ENCODE results near the gene CCDC61. TPM values are rescaled to one million over a fixed set of nuclear protein-coding genes. Genes with fewer than 3 reads are reported as not detected.

Gene CCDC61
- total and polyA plus RNA-seq, 2 experiments from 2014 or later, result 5.8 to 8.8 TPM

DNA sequence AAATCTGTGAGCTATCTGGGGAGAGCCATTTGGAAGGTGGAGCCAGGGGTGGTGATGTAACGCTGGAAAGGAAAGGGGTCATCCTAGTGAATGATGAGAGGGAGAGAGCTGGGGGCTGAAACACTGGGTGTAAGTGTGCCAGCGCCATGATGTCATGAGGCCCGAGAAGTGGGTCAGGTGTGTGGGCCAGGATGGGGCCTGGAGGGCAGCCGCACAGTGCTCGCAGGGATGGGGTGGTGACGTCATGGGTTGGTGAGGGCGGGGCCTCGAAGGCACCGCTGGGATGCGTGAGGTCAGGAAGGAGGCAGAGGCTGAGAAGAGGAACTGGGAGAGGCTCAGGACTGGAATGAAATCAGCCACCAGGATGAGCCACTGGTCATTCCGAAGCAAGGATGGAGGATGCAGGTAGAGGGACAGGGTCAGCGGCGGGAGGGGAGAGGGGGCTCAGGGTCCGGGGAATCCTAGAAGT, 4.4 kb downstream of the CCDC61 start:
- no peaks in the 10 kb centered on the region for H3K36me3 ChIP-seq
- H3K27me3 ChIP-seq, result peaks cover 12% of the 10 kb centered on the region
- DNase-seq (ENCODE audit: low read depth in 1 of 2, low spot score in 1 of 2), result peak in 1 of 2 donors; percentile 42
- TF ChIP-seq, protein P1, sequence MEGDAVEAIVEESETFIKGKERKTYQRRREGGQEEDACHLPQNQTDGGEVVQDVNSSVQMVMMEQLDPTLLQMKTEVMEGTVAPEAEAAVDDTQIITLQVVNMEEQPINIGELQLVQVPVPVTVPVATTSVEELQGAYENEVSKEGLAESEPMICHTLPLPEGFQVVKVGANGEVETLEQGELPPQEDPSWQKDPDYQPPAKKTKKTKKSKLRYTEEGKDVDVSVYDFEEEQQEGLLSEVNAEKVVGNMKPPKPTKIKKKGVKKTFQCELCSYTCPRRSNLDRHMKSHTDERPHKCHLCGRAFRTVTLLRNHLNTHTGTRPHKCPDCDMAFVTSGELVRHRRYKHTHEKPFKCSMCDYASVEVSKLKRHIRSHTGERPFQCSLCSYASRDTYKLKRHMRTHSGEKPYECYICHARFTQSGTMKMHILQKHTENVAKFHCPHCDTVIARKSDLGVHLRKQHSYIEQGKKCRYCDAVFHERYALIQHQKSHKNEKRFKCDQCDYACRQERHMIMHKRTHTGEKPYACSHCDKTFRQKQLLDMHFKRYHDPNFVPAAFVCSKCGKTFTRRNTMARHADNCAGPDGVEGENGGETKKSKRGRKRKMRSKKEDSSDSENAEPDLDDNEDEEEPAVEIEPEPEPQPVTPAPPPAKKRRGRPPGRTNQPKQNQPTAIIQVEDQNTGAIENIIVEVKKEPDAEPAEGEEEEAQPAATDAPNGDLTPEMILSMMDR (IDR thresholded peaks at IDR 0.05; ENCODE audit: low read depth, low read length), result no peak
- H3K27ac ChIP-seq, result no peak overlapping the region
- H3K9me3 ChIP-seq (ENCODE audit: low read depth), result no peaks in the 10 kb centered on the region
- H3K4me3 ChIP-seq, result no peak overlapping the region
- no peaks in the 10 kb centered on the region for H3K4me1 ChIP-seq (ENCODE audit: low read depth)

DNA sequence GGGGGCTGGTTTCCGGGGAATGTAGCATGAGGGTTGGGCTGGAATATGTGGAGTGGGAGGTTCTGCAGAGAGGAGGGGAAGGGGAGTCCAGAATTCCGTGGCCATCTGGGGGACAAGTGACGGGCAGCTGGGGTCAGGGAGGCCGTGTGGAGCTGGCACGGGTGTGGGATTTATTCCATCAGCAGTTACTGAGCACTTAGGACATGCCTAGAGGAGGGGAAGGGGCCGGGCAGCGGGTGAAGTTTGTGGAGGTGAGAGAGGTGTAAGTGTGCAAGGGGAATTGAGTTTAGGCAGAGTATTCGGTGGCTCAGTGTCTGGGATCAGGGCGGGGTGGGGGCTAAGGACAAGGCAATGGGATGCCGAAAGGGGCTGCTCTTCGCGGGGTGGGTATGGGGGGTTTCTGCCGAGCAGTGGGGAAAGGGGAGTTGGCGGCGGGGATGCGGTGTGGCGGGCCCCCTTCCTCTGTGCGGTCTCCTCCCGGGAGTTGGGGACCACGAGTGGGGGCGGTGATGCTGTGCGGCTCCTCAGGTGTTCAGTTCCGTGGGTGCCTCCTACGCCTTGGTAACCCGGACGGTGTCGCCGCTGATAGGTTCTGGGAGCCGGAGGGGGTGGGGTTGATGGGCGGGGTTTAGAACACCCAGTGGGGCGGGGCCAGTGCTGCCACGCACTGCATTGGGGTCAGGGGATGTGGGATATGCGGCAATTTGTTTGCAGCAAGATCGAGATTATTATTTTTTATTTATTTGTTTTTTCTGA, 5.4 kb downstream of the CCDC61 start:
- DNase-seq (ENCODE audit: low read depth in 1 of 2, low spot score in 1 of 2), result peak; percentile 15 to 67
- Histone ChIP-seq H3K36me3 (no peaks in the 10 kb centered on the region), H3K4me3 (peak overlapping the region; percentile 28), H3K4me1 (ENCODE audit: low read depth) (no peaks in the 10 kb centered on the region), H3K9me3 (ENCODE audit: low read depth) (no peaks in the 10 kb centered on the region), H3K27ac (no peak overlapping the region), H3K27me3 (peaks cover 12% of the 10 kb centered on the region)
- TF ChIP-seq, protein P1 (IDR thresholded peaks at IDR 0.05; ENCODE audit: low read depth, low read length), result no peak

DNA sequence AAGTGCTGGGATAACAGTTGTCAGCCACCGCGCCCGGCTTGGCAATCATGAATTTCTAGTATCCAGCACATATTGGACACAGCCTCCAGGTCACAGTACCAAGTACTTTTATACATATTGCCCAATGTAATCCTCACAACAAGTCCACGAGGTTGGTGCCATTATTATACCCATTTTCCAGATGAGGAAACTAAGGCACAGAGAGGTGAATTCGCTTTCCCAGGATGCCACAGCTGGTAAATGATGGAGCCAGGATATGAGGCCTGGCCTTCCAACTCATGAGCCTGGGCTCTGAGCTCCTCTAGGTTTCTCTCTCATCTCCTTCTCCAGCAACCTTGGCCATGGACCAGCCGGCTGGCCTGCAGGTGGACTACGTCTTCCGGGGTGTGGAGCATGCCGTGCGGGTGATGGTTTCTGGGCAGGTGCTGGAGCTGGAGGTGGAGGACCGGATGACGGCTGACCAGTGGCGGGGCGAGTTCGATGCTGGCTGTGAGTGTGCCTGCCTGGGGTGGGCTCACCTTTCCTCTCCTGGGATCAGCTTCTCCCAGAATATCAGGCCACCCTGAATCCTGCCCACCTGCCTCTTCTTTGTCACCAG, 7.5 kb downstream of the CCDC61 start:
- Histone ChIP-seq H3K27me3 (peaks cover 12% of the 10 kb centered on the region), H3K4me3 (no peak overlapping the region), H3K4me1 (ENCODE audit: low read depth) (no peaks in the 10 kb centered on the region), H3K27ac (no peak overlapping the region), H3K36me3 (no peaks in the 10 kb centered on the region), H3K9me3 (ENCODE audit: low read depth) (no peaks in the 10 kb centered on the region)
- TF ChIP-seq, protein P1 (IDR thresholded peaks at IDR 0.05; ENCODE audit: low read depth, low read length), result no peak
- no peak for DNase-seq (ENCODE audit: low read depth in 1 of 2, low spot score in 1 of 2)

DNA sequence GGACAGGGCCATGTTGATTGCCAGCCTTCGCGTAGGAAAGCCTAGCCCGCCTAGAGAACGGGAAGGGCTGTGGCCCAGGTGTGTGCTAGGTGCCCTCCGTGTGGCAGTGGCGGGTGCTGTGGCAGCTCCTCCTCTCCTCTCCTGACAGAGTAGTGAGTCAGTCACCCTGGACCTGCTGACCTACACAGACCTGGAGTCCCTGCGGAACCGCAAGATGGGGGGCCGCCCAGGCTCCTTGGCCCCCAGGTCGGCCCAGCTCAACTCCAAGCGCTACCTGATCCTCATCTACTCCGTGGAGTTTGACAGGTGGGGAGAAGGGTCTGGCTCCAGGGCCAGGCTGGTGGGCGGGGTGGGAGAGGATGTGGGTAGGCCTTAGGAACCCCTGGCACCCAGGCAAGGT, 11.1 kb downstream of the CCDC61 start:
- H3K27ac ChIP-seq, result no peak overlapping the region
- no peaks in the 10 kb centered on the region for H3K4me1 ChIP-seq (ENCODE audit: low read depth)
- H3K27me3 ChIP-seq, result no peaks in the 10 kb centered on the region
- H3K9me3 ChIP-seq (ENCODE audit: low read depth), result no peaks in the 10 kb centered on the region
- TF ChIP-seq, protein P1 (IDR thresholded peaks at IDR 0.05; ENCODE audit: low read depth, low read length), result no peak
- no peak for DNase-seq (ENCODE audit: low read depth in 1 of 2, low spot score in 1 of 2)
- no peak overlapping the region for H3K4me3 ChIP-seq
- no peaks in the 10 kb centered on the region for H3K36me3 ChIP-seq

DNA sequence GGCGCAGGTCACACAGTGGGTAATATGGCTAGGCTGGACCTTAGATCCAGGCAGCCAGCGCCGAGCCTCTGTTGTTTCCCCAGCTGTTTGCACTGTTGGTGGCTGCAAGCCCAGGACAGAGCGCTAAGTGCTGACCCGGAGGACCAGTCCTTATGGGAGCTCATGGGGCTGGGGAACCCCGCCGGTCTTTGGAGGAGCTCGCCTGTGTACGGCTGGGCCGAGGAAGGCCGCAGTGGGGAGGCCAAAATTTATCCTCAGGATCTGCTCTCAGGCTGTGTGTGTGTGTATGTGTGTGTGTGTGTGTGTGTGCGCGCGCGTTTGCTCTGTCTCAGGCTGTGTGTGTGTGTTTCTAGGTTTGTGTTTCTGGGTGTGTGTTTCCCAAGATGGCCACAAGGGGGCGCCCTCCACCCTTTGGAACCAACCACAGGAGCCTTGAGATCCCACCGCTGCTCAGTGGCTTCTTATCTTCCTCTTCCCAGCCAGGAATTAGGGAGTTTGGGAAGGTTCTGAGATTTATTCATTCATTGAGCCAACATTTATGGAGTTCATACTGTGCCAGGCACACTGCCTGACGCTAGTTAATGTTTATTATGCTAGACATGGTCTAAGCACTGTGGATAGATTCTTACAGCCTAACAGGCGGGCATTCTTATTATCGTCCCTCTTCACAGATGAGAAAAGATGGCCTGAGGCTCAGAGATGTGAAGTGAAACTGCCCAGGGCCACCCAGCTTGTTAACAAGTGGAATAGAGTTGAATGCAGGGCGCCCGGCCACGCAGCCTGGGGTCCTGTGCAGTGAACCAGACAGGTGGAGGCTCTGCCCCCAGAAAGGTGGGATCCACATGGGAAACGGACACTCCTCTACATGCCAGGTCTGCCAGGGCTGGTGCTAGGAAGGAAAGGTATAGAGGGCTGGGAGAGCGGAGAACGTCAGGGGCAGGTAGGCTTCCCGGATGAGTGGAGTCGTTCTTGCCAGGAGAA, 14.6 kb downstream of the CCDC61 start:
- H3K9me3 ChIP-seq (ENCODE audit: low read depth), result no peaks in the 10 kb centered on the region
- peak; percentile 71 to 83 for DNase-seq (ENCODE audit: low read depth in 1 of 2, low spot score in 1 of 2)
- peaks cover 17% of the 10 kb centered on the region for H3K27me3 ChIP-seq
- H3K36me3 ChIP-seq, result no peaks in the 10 kb centered on the region
- H3K27ac ChIP-seq, result no peak overlapping the region
- no peaks in the 10 kb centered on the region for H3K4me1 ChIP-seq (ENCODE audit: low read depth)
- no peak overlapping the region for H3K4me3 ChIP-seq
- TF ChIP-seq, protein P1 (IDR thresholded peaks at IDR 0.05; ENCODE audit: low read depth, low read length), result peak; percentile 87
